Measurements from ENCODE around the gene B9D1.

Gene B9D1

GRCh38 chr17:19331134-19331533 is 31.4 kb downstream of the B9D1 start:
- no peak overlapping the region for H3K4me2 ChIP-seq (ENCODE audit: low read depth, low read length, poor library complexity, severe bottlenecking)
- no peaks in the 10 kb centered on the region for H3K9me3 ChIP-seq (ENCODE audit: insufficient read depth, low read length)
- no peaks in the 10 kb centered on the region for H3K9me2 ChIP-seq (replicated peaks; ENCODE audit: insufficient read depth, low read length)
- no peaks in the 10 kb centered on the region for H3F3A ChIP-seq (ENCODE audit: insufficient read depth)
- no peaks in the 10 kb centered on the region for H3K27me3 ChIP-seq (ENCODE audit: low read length)
- no peaks in the 10 kb centered on the region for H3K36me3 ChIP-seq (ENCODE audit: low read length)
- no peaks in the 10 kb centered on the region for H4K20me1 ChIP-seq (ENCODE audit: low read depth, low read length)
- TF ChIP-seq, protein P1, sequence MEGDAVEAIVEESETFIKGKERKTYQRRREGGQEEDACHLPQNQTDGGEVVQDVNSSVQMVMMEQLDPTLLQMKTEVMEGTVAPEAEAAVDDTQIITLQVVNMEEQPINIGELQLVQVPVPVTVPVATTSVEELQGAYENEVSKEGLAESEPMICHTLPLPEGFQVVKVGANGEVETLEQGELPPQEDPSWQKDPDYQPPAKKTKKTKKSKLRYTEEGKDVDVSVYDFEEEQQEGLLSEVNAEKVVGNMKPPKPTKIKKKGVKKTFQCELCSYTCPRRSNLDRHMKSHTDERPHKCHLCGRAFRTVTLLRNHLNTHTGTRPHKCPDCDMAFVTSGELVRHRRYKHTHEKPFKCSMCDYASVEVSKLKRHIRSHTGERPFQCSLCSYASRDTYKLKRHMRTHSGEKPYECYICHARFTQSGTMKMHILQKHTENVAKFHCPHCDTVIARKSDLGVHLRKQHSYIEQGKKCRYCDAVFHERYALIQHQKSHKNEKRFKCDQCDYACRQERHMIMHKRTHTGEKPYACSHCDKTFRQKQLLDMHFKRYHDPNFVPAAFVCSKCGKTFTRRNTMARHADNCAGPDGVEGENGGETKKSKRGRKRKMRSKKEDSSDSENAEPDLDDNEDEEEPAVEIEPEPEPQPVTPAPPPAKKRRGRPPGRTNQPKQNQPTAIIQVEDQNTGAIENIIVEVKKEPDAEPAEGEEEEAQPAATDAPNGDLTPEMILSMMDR (IDR thresholded peaks at IDR 0.05; ENCODE audit: insufficient read depth, low read length, poor library complexity, severe bottlenecking) = no peak
- no peak for TF ChIP-seq EZH2phosphoT487 (conservative IDR thresholded peaks at IDR 0.05; ENCODE audit: low read length)
- H3K27ac ChIP-seq (ENCODE audit: low read depth, low read length) = no peak overlapping the region
- H3K4me3 ChIP-seq (ENCODE audit: insufficient read depth, low read length, poor library complexity, severe bottlenecking) = no peak overlapping the region
- H3K79me2 ChIP-seq (ENCODE audit: insufficient read depth, low read length) = no peaks in the 10 kb centered on the region
- H3K9ac ChIP-seq (ENCODE audit: low read length) = no peak overlapping the region
- H2AFZ ChIP-seq (ENCODE audit: low read depth, low read length, severe bottlenecking) = no peak overlapping the region

DNA sequence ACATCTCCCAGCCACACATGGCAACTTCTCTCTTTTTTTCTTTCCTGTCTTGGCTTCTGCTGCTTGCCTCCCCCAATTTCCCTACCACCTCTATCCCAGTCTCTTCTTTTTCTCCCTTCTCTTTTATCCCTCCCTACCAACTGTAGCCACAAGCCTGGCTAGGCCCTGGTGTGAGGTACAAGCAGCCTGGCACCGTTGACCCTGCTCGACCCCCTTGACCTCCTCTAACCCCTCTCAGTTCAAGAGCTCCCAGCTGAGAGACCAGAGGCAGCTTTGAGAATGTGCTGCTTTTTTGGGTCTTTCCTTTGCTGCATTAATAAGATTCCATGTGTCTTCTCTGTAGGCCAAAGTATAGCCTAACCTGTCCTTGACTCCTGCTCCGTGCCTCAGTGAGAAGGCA is 32.3 kb downstream of the B9D1 start:
- no peak overlapping the region for H3K27ac ChIP-seq (ENCODE audit: low read depth, low read length)
- no peaks in the 10 kb centered on the region for H3K36me3 ChIP-seq (ENCODE audit: low read length)
- no peak overlapping the region for H3K9ac ChIP-seq (ENCODE audit: low read length)
- no peak overlapping the region for H3K4me2 ChIP-seq (ENCODE audit: low read depth, low read length, poor library complexity, severe bottlenecking)
- no peaks in the 10 kb centered on the region for H3F3A ChIP-seq (ENCODE audit: insufficient read depth)
- H3K9me2 ChIP-seq (replicated peaks; ENCODE audit: insufficient read depth, low read length) = no peaks in the 10 kb centered on the region
- H3K79me2 ChIP-seq (ENCODE audit: insufficient read depth, low read length) = no peaks in the 10 kb centered on the region
- H3K4me3 ChIP-seq (ENCODE audit: insufficient read depth, low read length, poor library complexity, severe bottlenecking) = no peak overlapping the region
- H3K9me3 ChIP-seq (ENCODE audit: insufficient read depth, low read length) = no peaks in the 10 kb centered on the region
- H3K27me3 ChIP-seq (ENCODE audit: low read length) = no peaks in the 10 kb centered on the region
- TF ChIP-seq, protein P1 (IDR thresholded peaks at IDR 0.05; ENCODE audit: insufficient read depth, low read length, poor library complexity, severe bottlenecking) = no peak
- no peak for TF ChIP-seq EZH2phosphoT487 (conservative IDR thresholded peaks at IDR 0.05; ENCODE audit: low read length)
- H2AFZ ChIP-seq (ENCODE audit: low read depth, low read length, severe bottlenecking) = no peak overlapping the region
- H4K20me1 ChIP-seq (ENCODE audit: low read depth, low read length) = no peaks in the 10 kb centered on the region

DNA sequence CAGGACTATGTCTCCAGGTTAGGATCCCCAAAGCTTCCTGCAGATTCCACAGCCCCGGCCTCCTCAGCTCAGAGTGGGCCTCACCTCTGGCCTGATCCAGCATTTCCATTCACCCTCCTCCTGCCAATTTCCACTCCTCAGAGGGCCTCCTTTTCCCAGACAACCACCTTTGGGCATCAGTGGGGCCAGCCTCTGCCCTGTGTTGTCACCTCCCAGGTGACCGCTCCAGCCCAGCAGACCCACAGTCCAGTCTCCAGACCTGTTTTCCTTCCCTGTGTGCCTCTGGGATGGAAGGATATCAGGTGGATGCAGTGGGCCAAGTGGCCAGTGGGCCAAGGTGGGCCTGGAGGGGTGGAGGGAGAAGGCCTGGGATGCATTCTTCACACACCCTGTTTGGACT is 32.7 kb downstream of the B9D1 start:
- no peaks in the 10 kb centered on the region for H3K27me3 ChIP-seq (ENCODE audit: low read length)
- H3K4me2 ChIP-seq (ENCODE audit: low read depth, low read length, poor library complexity, severe bottlenecking) = no peak overlapping the region
- H2AFZ ChIP-seq (ENCODE audit: low read depth, low read length, severe bottlenecking) = no peak overlapping the region
- no peak overlapping the region for H3K27ac ChIP-seq (ENCODE audit: low read depth, low read length)
- H3K79me2 ChIP-seq (ENCODE audit: insufficient read depth, low read length) = no peaks in the 10 kb centered on the region
- H3K9me3 ChIP-seq (ENCODE audit: insufficient read depth, low read length) = no peaks in the 10 kb centered on the region
- no peak overlapping the region for H3K4me3 ChIP-seq (ENCODE audit: insufficient read depth, low read length, poor library complexity, severe bottlenecking)
- H4K20me1 ChIP-seq (ENCODE audit: low read depth, low read length) = no peaks in the 10 kb centered on the region
- no peaks in the 10 kb centered on the region for H3F3A ChIP-seq (ENCODE audit: insufficient read depth)
- H3K9me2 ChIP-seq (replicated peaks; ENCODE audit: insufficient read depth, low read length) = no peaks in the 10 kb centered on the region
- no peak overlapping the region for H3K9ac ChIP-seq (ENCODE audit: low read length)
- TF ChIP-seq EZH2phosphoT487 (conservative IDR thresholded peaks at IDR 0.05; ENCODE audit: low read length) = no peak
- H3K36me3 ChIP-seq (ENCODE audit: low read length) = no peaks in the 10 kb centered on the region

GRCh38 chr17:19329136-19329535 is 33.4 kb downstream of the B9D1 start:
- Histone ChIP-seq H3K4me2 (ENCODE audit: low read depth, low read length, poor library complexity, severe bottlenecking) (no peak overlapping the region), H3K27ac (ENCODE audit: low read depth, low read length) (no peak overlapping the region), H3K79me2 (ENCODE audit: insufficient read depth, low read length) (no peaks in the 10 kb centered on the region), H3K27me3 (ENCODE audit: low read length) (no peaks in the 10 kb centered on the region), H3K4me3 (ENCODE audit: insufficient read depth, low read length, poor library complexity, severe bottlenecking) (no peak overlapping the region), H3K9ac (ENCODE audit: low read length) (no peak overlapping the region), H3K9me2 (replicated peaks; ENCODE audit: insufficient read depth, low read length) (no peaks in the 10 kb centered on the region), H4K20me1 (ENCODE audit: low read depth, low read length) (no peaks in the 10 kb centered on the region), H3F3A (ENCODE audit: insufficient read depth) (no peaks in the 10 kb centered on the region), H2AFZ (ENCODE audit: low read depth, low read length, severe bottlenecking) (no peak overlapping the region), H3K36me3 (ENCODE audit: low read length) (no peaks in the 10 kb centered on the region), H3K9me3 (ENCODE audit: insufficient read depth, low read length) (no peaks in the 10 kb centered on the region)
- TF ChIP-seq EZH2phosphoT487 (conservative IDR thresholded peaks at IDR 0.05; ENCODE audit: low read length) = no peak
- TF ChIP-seq, protein P1 (IDR thresholded peaks at IDR 0.05; ENCODE audit: insufficient read depth, low read length, poor library complexity, severe bottlenecking) = no peak

All from SU-DHL-6 (cell line).